SKM-1 treated with dmso at 0.1 percent for 144 hours (cell line): ENCODE measurements around the gene PRIM2.
"Not testable (repeated sequence)": the region's sequence is repeated elsewhere in the genome, so short reads cannot be mapped to it uniquely, and the experiment has no call there.

Experiments used
- DNase-seq: peaks from one replicate; lab custom pipeline; 2025; ENCODE audit not compliant: unreplicated experiment; lab: John Stamatoyannopoulos, UW

PRIM2 gene

GRCh38 chr6:57443181-57443580 is 125.8 kb downstream of the PRIM2 start:
- not testable (repeated sequence) for DNase-seq

- DNase-seq = not testable (repeated sequence)
Measured at GRCh38 chr6:57444787-57445186, 127.4 kb downstream of the PRIM2 start.

DNA sequence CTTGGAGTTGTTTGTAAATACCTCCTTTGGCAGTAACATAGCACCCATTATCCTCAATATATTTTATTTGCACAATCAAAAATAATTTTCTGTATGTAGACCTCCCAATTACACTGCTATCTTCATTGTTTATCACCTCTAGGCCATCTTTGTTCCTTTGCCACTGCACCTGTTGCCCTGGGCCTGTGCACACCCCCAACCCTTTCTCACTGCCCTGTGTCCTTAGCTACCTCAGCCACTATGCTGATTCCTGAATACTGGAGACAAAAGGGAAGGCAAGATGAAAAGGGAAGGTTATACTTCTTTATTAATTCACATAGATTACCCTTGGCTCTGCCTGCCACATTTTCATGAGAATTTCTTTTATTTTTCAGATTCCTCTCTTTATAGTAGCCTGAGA is 127.9 kb downstream of the PRIM2 start:
- not testable (repeated sequence) for DNase-seq

- not testable (repeated sequence) for DNase-seq
Measured at GRCh38 chr6:57445790-57446468, 128.5 kb downstream of the PRIM2 start.

- DNase-seq = not testable (repeated sequence)
Measured at GRCh38 chr6:57449496-57450066, 132.2 kb downstream of the PRIM2 start.

GRCh38 chr6:57459781-57460180 is 142.4 kb downstream of the PRIM2 start:
- not testable (repeated sequence) for DNase-seq

GRCh38 chr6:57461022-57461421 is 143.6 kb downstream of the PRIM2 start:
- DNase-seq = not testable (repeated sequence)

GRCh38 chr6:57463809-57464208 is 146.4 kb downstream of the PRIM2 start:
- not testable (repeated sequence) for DNase-seq

DNA sequence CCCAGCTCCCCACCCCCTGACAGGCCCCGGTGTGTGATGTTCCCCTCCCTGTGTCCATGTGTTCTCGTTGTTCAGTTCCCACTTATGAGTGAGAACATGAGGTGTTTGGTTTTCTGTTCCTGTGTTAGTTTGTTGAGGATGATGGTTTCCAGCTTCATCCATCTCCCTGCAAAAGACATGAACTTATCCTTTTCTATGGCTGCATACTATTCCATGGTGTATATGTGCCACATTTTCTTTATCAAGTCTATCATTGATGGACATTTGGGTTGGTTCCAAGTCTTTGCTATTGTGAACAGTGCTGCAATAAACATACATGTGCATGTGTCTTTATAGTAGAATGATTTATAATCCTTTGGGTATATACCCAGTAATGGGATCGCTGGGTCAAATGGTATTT is 148.5 kb downstream of the PRIM2 start:
- DNase-seq = not testable (repeated sequence)

GRCh38 chr6:57469072-57469471 is 151.6 kb downstream of the PRIM2 start:
- no peak for DNase-seq

GRCh38 chr6:57470148-57470547 is 152.7 kb downstream of the PRIM2 start:
- not testable (repeated sequence) for DNase-seq

DNA sequence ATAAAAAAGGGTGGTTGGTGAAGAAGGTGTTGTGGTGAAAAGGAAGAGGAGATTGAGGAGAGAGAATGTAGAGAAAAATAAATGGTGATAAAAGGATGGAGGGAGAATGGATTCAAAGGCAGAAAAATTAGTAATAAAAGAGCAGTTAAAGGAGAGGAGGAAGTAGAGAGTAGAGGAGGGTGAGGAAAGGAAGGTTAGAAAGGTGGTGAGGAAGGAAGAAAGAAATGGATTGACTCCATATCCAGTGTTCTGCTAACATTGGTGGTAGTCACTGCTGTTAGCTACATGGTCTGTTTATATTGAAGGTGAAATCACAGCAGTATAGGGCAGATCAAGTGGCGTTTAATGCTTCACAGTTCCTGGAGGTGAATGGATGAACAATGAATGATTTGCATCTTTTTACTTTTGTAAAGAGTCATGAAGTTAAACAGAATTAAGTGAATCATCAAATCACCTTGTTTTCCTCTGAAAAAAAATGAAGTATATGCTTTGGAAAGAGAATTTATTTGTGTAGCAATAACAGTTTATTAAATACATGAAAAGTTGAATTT is 154.0 kb downstream of the PRIM2 start:
- DNase-seq = not testable (repeated sequence)

DNA sequence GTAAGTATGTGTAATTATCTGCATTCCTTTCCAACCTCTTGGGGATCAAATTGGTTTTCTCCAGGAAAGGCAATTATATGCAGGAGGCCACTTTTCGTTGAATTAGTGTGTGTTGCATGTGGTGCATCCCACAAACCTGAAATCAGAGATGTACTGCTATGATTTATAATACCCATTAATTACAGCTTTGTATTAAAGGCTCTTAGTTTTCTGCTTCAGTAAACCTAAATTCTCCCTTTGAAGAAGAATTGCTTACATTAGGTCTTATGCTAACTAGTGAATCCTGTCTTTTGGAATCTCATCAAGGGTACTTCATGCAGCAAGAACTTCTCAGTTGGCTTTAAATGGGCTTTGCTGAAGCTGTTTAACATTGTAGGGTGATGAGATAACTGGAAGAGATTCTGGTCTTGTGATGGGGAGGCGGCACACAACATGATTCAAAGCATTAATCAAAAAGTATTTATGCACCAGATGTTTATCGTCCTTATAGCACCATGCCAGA is 155.5 kb downstream of the PRIM2 start:
- DNase-seq = not testable (repeated sequence)

GRCh38 chr6:57474862-57475475 is 157.5 kb downstream of the PRIM2 start:
- not testable (repeated sequence) for DNase-seq

- not testable (repeated sequence) for DNase-seq
Measured at GRCh38 chr6:57475656-57476055, 158.2 kb downstream of the PRIM2 start.

DNA sequence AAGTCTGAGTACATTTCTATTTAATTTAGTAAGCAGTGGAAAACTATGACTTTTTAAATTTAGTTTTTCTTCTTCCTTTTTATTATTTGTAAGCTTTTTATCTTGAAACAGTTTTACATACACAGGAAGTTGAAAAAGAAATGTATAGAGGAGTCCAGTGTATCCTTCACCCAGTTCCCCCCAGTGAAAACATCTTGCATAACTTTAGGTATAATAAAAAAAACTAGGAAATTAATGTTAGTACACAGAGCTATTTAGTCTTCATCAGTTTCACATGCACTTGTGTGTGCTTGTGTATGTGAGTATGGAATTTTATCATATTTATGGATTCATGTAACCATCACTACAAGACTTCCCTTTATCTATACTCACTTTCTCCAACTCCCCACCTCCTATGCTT is 162.8 kb downstream of the PRIM2 start:
- not testable (repeated sequence) for DNase-seq

DNA sequence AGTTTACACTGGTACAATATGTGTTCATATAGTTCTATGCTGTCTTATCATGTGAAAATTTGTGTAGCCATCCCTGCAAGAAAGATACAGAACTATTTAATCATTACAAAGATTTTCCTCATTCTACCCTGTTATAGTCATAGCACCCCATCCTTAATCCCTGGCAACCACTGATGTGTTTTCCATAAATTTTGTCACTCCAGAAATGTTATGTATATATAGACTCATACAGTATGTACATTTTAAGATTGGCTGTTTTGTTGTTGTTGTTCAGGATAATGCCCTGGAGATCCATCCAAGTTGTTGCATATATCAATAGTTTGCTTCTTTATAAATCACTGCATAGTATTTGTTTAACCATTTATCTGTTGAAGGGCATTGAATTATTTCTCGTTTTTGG is 163.7 kb downstream of the PRIM2 start:
- DNase-seq = not testable (repeated sequence)

- DNase-seq = not testable (repeated sequence)
Measured at GRCh38 chr6:57482471-57482870, 165.0 kb downstream of the PRIM2 start.

- not testable (repeated sequence) for DNase-seq
Measured at GRCh38 chr6:57486494-57487081, 169.2 kb downstream of the PRIM2 start.

GRCh38 chr6:57488551-57488950 is 171.1 kb downstream of the PRIM2 start:
- not testable (repeated sequence) for DNase-seq

DNA sequence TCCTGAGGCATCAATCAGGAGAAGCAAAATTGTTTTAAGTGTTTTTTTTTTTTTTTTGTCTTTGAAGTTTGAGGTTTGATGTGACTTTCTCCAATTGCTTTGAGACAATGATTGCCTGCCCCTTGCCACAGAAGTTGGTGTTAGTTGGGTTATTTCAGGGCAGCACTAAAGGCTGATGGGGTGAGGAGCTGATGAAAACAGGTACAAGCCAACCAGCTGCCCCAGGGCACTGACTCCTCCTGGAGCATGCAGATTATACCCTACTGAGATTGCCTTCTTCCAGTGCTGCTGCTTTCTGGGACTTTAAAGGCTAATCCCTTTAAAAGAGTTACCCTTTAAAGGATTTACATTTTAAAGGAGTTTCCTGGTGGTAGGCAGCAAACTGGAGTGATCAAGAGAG is 172.5 kb downstream of the PRIM2 start:
- not testable (repeated sequence) for DNase-seq
